Forelimb muscle (tissue), 1 donor: ENCODE measurements around the gene NCS1. TPM values are rescaled to one million over a fixed set of nuclear protein-coding genes. Genes with fewer than 3 reads are reported as not detected.

Source experiments
- DNase-seq: peaks from one replicate; pipeline ENCODE4 v3.0.0-alpha.2; 2013; ENCODE audit warnings: low read depth
- polyA plus RNA-seq: library from polyadenylated mRNA; unstranded; fragments of 120-200 nt; gene quantifications from one replicate; pipeline ENCODE4 v1.2.1, GENCODE V29; 2013; ENCODE audit not compliant: insufficient read length

The NCS1 gene
- polyA plus RNA-seq, 1 donor = 54.6 TPM

DNA sequence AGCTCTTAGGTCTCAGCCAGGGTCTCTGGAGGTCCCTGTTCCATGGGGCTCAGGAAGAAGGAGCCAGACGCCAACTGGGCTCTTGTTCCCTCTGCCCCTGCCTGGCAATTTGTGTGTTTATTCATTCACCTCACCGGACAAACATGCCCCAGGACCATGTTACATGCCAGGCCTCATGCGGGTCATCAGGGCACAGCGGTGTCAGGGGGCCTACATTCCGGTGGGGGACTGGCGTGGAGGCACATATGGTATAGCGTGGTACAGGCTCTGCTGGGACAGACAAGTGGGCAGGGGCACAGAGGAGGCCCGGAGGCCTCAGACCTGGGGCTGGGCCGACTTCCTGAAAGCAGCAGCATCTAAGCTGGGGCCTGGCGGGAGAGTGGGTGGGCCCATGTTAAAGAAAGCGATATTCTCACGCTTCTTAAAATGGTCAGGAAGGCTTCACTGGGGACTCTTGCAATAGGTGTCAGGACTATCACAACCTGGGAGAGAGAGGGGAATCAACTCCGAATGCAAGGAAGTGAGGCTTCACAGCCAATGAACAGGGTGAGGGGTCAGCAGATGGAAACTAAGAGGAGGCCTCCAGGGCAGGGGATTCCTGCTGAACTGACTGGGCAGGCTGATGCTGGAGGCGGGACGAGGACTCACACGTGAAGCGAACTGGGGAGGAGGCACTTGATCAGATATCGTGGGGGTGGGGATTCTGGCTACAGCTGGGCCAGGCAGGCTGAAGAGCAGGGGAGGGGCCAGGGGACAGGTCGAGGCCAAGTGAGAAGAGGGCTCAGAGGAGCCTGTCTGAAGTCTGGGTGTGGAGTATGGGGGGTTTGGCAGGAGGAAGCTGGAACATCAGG is 41.9 kb downstream of the NCS1 start:
- DNase-seq = no peak

DNA sequence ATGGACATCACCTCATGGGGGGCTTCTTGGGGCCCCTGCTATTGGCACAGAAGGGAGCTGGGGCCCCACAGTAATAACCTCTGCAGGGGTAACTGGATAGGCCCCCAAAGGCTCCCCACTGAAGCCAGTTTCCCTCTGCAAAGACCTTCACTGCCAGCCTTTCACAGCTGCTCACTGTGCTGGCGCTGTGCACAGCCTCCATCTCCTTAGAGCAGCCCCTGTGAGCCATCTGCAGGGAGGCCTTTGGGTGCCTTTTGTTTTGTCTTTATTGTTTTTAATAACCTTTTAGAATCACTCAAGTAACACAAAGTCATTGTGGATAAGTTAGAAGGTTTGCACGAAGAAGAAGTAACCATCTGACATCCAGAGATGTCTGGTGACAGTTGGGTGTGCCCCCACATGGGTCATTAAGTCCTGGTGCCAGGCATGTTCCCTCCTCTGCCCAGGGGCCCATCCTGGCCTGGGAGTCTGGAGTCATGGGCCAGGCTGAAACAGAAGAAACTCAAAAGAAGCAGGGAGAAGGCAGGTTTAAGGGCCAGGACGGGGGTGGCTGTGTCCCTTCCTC is 42.7 kb downstream of the NCS1 start:
- no peak for DNase-seq

DNA sequence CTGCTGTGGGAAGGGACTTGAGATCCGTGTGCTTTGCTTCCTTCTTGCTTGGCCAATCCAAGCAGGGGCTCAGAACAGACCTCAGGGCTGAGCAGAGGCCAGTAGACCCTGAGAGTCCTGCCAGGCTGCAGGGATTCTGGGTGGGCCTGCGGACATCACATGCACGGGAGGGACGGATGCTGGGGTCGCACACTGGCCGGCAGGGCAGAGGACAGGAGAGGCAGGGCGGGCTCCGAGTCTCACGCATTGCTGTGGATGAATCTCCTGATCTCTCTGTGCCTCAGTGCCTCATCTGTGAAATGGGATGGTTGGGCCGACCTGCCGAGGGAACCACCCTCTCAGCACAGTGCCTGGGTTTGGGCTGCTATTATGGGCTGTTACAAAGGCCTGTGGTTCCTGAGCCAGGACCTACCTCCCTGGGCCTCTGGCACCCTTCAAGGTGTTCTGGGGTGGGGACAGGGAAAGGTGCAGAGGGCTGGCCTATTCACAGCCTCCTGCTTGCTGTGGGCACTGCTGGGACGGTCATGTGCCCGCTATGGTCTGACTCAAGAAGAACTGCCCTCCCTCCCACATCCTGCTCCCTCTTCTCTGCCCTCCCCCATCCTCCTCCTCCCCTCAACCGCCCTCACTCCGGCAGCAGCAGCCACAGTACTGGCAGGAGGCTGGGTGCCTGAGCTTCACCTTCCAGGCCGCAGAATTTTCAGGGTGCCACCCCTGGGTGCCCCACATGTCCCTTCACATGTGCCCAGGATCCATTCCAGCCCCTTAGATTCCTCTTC is 43.3 kb downstream of the NCS1 start:
- no peak for DNase-seq

DNA sequence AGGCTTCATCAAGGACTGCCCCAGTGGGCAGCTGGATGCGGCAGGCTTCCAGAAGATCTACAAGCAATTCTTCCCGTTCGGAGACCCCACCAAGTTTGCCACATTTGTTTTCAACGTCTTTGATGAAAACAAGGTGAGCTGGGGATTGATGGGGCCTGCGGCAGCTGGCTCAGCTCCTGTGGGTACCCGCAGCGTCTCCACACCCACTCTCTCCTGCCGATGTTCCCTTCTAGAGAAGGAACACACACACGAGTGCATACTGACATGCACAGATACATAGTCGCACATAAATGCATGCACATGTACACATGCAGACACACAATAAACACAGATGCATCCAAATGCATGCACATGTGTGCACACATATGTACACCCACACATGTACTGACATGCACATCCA is 45.6 kb downstream of the NCS1 start:
- DNase-seq = no peak

DNA sequence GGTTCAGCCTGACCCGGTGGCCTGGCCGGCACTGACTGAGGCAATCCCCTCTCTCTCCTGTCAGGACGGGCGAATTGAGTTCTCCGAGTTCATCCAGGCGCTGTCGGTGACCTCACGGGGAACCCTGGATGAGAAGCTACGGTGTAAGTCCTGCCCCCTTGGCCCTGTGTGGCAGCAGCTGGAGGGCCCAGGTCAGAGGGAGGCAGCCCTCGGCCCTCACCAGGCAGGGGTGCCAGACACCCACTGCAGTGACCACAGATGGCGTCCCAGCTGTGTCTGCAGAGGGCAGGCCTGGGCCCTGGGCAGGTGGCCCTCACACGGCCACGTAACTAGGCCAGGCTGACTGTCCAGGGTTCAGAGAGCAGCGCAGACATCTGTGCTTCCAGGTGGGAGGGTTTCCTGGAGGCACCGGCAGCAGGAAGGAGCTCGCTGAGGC is 47.5 kb downstream of the NCS1 start:
- no peak for DNase-seq

DNA sequence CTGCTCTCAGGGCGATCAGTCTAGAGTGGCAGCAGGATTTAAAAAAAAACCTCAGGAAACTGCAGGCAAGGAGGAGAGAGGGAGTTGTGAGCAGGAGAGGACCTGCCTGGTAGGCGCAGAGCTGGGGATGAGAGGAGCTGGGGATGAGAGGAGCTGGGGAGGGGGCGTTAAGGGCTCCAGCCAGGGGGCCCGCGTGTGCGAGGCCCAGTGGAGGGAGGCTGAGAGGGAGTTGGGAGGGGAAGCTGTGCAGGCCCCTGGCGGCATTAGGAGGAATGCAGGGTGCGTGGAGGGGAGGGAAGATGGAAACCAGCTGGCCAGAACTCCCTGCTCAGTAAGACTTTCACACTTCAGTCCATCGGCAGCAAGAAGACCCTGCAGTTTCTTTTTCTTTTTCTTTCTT is 48.1 kb downstream of the NCS1 start:
- DNase-seq = no peak

DNA sequence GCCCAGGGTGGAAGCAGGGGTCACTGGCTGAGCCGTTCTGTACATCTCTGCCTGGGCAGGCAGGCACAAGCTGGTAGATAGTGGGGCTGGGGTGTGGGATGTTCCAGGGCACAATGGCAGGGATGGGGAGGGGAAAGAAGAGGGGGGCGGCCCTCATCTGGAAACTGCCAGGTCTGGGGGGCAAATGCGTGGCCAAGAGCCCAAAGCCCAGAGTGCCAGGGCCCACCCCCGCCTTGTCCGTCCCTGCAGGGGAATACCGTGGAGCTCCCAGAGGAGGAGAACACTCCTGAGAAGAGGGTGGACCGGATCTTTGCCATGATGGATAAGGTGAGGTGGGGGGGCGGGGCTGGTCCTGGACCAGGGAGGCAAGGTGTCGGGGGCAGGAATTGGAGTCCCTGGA is 50.6 kb downstream of the NCS1 start:
- DNase-seq = no peak

DNA sequence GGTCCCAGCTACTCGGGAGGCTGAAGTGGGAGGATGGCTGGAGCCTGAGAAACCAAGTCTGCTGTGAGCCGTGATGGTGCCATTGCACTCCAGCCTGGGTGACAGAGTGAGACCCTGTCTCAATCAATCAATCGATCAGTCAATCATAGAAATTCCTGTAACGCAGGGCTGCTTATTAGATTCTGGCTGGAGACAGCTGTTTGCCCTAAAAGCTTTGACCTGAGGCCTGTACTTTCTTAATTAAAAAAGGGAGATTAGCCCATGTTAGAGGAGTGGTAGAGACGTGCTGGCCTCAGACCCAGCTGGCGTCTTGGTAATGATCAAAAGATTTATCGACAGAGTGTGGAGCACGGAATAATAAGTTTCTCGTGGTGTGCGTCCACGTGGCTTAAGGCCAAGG is 52.9 kb downstream of the NCS1 start:
- no peak for DNase-seq

DNA sequence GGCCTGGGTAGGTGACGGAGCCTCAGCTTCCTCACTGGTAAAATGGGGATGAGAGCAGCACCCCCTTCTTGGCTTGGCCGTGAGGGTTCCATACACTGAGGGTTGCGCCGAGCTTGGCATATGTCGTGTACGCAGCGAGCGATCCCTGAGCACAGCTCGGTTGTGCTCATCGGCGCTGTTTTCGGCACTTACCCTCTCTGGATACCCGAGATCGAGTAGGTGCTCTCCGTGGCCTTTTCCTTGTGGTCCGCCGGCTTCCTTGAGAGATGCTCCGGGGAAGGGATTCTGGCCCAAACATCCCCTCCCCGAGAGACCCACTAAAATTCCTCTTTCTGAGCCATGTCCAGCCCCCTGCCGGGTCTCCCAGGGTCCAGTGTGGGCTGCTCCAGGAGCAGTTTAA is 53.4 kb downstream of the NCS1 start:
- DNase-seq = no peak

DNA sequence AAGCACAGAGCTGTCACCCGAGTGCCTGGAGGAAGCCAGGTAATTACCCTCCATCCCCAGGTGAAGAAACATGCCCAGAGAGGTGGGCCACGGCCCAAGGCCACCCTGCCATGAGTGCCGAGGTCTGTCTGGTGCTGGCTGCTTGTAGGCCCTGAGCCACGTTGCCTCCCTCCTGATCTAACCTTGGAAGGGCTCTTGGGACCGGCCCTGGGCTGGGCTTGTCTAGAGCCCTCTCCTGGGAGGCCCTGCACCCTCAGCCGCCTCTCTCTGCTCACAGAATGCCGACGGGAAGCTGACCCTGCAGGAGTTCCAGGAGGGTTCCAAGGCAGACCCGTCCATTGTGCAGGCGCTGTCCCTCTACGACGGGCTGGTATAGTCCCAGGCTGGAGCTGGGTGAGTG is 53.9 kb downstream of the NCS1 start:
- no peak for DNase-seq

DNA sequence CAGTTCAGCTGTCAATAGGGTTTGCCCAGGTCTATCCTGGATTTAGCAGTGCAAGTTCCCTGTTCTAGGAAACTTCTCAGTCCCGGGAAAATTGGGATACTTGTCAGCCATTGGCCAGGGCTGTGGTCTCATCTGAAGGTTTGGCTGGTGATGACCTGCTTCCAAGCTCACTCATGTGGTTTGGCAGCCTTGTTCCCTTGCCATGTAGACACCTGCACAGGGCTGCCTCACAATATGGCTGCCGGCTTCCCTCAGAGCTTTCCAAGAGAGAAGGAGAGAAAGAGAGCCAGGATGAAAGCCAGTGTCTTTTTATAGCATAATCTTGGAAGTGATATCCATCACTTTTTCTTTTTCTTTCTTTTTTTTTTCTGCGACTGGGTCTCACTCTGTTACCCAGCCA is 55.6 kb downstream of the NCS1 start:
- no peak for DNase-seq

DNA sequence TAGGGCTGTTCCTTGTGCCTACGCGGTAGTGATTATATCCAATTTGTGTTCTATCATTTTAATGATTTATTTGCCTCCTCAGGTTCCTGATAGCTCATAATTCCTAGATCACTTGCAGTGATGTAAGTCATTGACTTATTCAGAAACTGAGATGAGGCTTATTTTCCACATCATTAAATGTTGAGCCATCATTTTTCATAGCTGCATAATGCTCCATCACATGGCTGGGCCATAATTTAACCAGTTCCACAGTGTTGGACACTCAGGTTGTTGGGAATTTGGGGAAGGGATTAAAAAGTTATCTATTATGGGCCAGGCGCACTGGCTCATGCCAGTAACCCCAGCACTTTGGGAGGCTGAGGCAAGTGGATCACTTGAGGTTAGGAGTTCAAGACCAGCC is 57.6 kb downstream of the NCS1 start:
- DNase-seq = no peak

DNA sequence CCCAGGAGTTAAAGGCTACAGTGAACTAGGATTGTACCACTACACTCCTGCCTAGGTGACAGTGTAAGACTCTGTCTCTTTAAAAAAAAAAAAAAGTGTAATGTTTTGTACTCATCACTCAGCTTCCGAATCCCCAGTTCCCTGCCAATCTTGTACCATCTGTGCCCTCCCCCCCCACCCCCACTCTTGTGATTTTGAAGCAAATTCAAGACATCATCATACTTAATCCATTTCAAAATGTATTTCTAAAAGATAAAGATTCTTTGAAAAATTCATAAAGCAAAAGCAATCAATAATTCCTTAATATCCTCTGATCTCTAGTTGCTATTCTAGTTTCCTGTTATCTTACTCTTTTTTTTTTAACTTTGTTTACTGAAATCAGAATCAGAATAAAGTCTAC is 58.4 kb downstream of the NCS1 start:
- no peak for DNase-seq

DNA sequence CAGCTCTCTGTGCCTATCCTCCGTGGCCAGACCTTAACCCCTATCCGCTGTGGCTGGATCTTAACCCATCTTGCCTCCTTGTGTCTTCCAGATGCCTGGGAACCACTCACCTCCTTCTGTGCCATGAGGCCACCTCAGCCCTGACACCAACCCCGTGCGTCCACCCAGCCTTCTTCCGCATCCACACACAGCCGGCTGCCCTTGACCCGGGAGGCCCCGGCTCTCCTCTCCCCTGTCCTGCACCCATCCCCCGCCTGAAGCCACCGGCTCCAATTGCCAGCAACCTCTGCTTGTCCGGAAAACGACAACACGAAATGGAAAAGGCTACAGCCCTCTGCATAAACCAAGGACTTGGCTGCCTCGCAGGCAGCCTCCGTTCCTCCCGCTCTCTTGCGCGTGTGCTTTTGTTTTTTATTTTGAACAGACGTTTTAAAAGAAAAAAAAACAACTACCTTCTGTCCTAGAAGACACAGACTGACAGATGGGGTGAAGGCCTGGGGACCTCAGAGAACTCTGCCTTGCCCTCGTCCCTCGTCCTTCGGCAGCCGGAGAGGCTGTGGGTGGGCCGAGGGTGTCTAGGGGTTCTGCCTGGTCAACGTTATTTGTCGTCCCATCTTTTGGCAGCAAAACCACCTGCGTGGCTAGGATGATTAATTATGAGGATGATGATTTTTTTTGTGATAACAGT is 60.8 kb downstream of the NCS1 start:
- no peak for DNase-seq

DNA sequence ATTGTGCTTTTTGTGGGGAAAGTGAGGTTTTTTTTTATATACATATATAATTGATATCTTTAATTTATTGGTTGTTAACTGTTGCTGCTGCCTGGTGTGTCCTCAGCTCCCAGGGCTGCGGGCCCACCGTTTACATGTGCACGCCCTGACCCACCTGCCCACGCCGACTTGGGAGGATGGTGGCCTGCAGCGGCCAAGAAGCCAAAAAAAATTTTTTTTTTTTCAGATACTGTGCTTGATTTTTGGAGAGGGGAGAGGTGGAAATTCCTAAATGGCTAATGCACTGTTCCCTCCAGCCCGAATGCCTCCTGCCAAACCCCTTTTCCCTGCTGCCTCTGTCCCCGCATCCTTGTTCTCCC is 61.4 kb downstream of the NCS1 start:
- DNase-seq = no peak

DNA sequence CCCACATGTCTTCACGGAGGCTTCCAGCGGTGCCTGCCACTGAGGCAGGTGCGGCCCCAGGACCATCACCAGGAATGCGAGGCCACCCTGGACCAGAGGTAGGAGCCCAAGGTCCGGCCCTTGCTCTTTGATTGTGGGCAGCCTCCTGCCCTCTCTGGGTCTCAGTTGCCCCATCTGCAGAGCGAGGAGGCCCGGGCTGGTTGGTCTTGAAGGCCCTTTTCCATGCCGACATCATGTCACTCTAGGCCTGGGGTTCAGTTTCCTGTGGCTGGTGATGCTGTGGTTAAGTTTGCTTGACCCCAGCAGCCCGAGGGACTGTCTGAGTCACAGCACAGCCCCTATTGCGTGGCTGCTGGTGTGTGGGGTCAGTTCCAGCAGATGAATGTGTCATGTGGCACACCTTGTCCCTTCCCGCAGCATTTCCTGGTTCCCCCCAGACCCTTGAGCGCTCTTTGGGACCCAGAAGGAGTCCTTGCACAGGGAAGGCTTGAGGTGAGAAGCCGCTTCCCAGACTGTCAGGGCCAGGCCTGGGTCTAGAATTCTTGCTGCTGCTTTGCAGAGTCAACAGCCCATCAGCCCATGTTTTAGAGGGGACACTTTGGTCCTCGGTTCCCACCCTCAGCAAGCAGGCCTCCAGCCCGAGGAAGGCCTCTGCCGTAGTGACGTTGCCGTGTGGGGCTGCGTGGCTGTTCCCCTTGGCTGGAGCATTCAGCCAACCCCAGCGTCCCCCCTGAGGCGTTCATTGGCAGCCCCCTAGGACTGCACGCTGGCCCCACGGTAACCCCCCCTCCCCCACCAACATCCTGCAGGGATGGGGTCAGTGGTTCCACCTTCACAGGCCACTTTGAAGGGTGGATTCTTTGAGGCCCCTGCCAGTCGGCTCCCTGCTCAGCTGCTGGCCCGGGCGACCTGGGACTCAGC is 62.4 kb downstream of the NCS1 start:
- DNase-seq = no peak

DNA sequence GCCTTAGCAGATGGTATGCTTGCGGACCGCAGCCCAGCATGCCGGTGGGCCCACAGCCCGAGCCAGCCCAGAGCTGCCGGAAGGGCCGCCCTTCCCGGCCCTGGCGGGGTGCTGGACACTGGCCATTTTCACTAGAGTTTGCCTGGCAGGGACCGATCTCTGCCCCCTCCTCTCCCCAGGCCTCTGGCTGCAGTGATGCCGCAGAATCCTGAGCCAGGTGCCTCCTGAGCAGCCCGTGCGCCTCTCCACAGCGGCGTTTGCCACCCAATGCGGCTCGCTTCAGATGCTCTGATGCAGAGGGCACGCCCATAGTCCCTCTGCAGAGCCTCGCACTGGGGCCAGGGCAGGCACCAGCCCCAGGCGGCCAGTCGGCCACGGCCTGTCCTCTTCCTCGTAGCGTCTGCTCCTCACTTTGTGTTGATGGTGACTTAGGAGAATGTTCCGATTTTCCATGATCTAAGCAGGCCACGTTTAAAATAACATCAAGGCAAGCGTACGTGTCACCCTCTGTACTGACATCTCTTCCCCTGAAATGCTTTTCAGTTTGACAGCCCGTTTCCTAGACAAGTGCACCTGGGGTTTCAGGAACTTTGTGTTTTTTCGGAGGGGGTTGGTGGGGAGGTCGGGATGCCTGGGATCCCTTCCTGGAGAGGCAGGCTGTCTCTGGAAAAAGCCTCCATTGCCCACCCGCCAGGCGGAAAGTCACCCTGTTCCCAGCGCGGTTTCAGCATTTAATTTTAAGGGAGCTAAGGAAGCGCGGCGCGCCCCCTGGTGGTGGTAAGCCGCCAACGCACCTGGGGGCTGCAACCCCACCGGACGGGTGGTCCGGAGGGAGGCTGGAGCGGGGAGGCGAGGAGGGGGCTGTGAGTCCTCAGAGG is 63.6 kb downstream of the NCS1 start:
- no peak for DNase-seq

DNA sequence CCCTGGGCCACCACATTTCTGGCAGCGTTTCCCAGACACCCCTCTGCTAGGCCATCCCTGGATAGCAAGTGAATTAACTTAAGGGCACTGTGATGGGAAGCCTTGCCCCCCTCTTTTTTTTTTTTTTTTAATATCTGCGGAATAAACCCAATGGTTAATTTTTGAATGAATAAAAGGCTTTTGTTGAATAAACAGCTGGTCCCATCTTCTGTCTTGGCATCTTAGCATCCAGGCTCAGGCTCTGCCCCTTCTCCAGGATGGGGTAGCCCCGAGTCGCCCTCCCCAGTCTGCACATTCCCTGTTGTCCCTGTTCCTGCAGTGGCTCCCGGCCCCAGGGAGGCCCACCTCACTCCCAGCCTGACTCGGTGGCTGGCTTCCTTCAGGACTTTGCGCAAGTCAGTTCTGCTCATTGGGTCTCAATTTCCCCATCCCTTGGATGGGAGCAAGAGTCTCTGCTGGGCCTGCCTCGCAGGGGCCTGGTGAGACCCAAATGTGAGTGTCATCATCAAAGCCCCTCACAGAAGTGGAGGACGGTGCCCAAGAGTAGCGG is 64.3 kb downstream of the NCS1 start:
- DNase-seq = no peak

DNA sequence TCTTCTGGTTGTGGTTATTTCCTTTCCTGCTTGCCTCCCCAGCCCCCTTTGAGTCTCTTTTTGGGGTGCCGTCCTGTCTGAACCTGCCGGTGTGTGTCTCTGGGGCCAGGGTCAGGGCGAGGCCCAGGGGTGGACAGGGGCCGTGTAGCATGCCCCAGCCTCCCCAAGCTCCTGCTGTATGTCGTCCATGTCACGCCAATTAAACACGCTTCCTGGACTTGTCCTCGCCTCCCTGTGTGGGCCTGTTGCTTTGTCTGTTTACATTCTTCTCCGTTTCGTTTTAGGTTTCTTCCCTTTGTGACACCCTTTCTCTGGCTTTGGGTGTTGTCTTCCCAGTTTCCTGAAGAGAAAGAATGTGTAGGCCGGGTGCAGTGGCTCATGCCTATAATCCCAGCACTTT is 64.9 kb downstream of the NCS1 start:
- no peak for DNase-seq
